RWPE2 (cell line): Measurements from ENCODE around the gene ATP6V1G2.
"Not testable (repeated sequence)": the region's sequence is repeated elsewhere in the genome, so short reads cannot be mapped to it uniquely, and the experiment has no call there.

ENCODE experiments used
- ATAC-seq: fragments of 200-7000 bp; cut with Tn5 transposase; 3 replicates; pipeline ENCODE4 v1.9.1; 2021; ENCODE audit warnings: low read depth
- DNase-seq: peaks from one replicate; pipeline ENCODE4 v3.0.0-alpha.2; 2020; ENCODE audit warnings: low spot score
- H3K27ac ChIP-seq: fragments of 450-650 bp; 2 replicates; pipeline ENCODE4 v1.5.1; 2017; ENCODE audit warnings: mild to moderate bottlenecking; ENCODE audit not compliant: poor library complexity, severe bottlenecking
- H3K27me3 ChIP-seq: fragments of 250-450 bp; sonication (Bioruptor Pico); 2 replicates; pipeline ENCODE4 v1.5.1; 2021; ENCODE audit warnings: mild to moderate bottlenecking, moderate library complexity; ENCODE audit not compliant: insufficient read depth, poor library complexity, severe bottlenecking
- H3K36me3 ChIP-seq: fragments of 250-450 bp; sonication (Bioruptor Pico); 2 replicates; pipeline ENCODE4 v1.5.1; 2020; ENCODE audit warnings: low read depth, mild to moderate bottlenecking, moderate library complexity
- H3K4me1 ChIP-seq: fragments of 250-450 bp; sonication (Bioruptor Pico); 2 replicates; pipeline ENCODE4 v1.5.1; 2021; ENCODE audit warnings: mild to moderate bottlenecking, moderate library complexity; ENCODE audit not compliant: insufficient read depth, poor library complexity, severe bottlenecking
- H3K4me3 ChIP-seq: fragments of 250-450 bp; sonication (Bioruptor Pico); 2 replicates; pipeline ENCODE4 v1.5.1; 2021; ENCODE audit warnings: mild to moderate bottlenecking, moderate library complexity; ENCODE audit not compliant: severe bottlenecking
- H3K9me3 ChIP-seq: fragments of 250-450 bp; sonication (Bioruptor Pico); 2 replicates; pipeline ENCODE4 v1.5.1; 2021; ENCODE audit warnings: mild to moderate bottlenecking, moderate library complexity; ENCODE audit not compliant: severe bottlenecking
- TF ChIP-seq, protein P1 (sequence below): fragments of 450-650 bp; IDR thresholded peaks from one replicate; pipeline ENCODE4 v1.5.1; 2017; ENCODE audit warnings: mild to moderate bottlenecking, moderate library complexity; ENCODE audit not compliant: poor library complexity, severe bottlenecking

The ATP6V1G2 gene

DNA sequence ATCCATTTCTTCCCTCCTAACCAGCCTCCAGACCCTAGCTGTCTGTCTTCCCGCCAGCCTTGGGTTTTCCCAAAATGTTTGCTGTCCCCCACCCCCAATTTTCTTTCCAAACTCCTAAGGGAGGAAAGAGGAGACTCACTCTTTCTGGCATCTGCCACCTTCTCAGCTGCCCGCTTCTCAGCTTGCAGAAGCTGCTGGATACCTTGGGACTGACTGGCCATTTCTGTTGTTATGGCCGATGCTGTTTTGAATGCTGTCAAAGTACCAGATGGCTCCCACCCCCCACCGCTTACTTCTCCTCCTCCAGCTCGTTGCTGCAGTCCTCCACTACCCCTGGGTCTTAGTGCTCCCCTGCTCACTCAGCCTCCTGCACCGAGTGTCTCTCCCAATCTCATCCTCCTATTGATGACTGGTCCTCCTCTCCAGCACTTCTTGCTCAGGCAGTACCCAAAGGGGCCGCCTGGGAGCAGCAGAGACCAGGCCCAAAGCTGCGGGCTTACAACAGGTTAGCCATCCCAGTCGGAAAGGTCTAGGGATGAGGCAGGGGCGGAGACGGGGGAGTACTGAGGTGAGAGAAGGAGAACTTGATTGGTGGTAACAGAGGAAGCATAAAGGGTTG is at the start of gene ATP6V1G2:
Gene ATP6V1G2 (minus strand): TSS at position 270 of the 619 bp plus-strand sequence. CDS start 49 bp downstream, at position 221.
- Histone ChIP-seq H3K27me3 (no peaks in the 10 kb centered on the region), H3K4me1 (peaks cover 7% of the 10 kb centered on the region), H3K36me3 (peaks cover 41% of the 10 kb centered on the region), H3K27ac (peak within 1 kb of the TSS; percentile 58), H3K4me3 (peak within 1 kb of the TSS; percentile 43), H3K9me3 (no peaks in the 10 kb centered on the region)
- ATAC-seq (peak; percentile 78), DNase-seq (peak; percentile 94)
- TF ChIP-seq, protein P1, sequence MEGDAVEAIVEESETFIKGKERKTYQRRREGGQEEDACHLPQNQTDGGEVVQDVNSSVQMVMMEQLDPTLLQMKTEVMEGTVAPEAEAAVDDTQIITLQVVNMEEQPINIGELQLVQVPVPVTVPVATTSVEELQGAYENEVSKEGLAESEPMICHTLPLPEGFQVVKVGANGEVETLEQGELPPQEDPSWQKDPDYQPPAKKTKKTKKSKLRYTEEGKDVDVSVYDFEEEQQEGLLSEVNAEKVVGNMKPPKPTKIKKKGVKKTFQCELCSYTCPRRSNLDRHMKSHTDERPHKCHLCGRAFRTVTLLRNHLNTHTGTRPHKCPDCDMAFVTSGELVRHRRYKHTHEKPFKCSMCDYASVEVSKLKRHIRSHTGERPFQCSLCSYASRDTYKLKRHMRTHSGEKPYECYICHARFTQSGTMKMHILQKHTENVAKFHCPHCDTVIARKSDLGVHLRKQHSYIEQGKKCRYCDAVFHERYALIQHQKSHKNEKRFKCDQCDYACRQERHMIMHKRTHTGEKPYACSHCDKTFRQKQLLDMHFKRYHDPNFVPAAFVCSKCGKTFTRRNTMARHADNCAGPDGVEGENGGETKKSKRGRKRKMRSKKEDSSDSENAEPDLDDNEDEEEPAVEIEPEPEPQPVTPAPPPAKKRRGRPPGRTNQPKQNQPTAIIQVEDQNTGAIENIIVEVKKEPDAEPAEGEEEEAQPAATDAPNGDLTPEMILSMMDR = peak; percentile 99

DNA sequence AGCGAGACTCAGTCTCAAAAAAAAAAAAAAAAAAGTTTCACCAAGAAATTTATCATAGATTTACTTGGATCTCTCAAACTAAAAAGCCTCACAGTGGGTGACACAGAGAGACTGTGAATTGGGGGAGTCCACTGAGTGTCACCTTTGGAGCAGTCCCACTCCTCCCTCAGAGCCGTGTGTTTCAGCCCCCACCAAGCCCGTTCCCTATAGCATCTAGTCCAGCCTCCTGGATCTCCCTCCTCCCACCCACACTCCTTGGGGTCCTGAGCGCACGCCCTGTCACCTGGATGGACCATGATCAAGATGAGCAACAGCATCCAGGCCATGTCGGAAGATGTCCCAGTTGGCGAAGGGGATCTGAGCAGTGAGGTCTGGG is 46.0 kb upstream of the ATP6V1G2 start:
- no peak for DNase-seq
- Histone ChIP-seq H3K27me3 (no peaks in the 10 kb centered on the region), H3K4me3 (no peak overlapping the region), H3K36me3 (no peaks in the 10 kb centered on the region), H3K4me1 (no peaks in the 10 kb centered on the region), H3K27ac (no peak overlapping the region), H3K9me3 (no peaks in the 10 kb centered on the region)
- TF ChIP-seq, protein P1 = no peak
- no peak for ATAC-seq

DNA sequence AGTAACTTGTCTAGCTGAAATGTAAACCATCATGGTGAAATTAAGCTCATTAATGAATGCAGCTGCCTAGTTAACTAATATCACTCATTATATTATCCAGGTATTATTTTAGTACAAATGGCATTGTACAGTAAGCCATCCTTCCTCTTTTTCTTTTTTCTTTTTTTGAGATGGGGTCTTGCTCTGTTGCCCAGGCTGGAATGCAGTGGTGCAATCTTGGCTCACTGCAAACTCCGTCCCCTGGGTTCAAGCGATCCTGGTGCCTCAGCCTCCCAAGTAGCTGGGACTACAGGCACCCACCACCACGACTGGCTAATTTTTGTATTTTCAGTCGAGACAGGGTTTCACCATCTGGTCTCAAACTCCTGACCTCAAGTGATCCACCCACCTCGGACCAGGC is 44.3 kb upstream of the ATP6V1G2 start:
- H3K4me1 ChIP-seq, H3K36me3 ChIP-seq, H3K27ac ChIP-seq, H3K4me3 ChIP-seq, DNase-seq, H3K9me3 ChIP-seq, ATAC-seq, H3K27me3 ChIP-seq: not testable (repeated sequence)

DNA sequence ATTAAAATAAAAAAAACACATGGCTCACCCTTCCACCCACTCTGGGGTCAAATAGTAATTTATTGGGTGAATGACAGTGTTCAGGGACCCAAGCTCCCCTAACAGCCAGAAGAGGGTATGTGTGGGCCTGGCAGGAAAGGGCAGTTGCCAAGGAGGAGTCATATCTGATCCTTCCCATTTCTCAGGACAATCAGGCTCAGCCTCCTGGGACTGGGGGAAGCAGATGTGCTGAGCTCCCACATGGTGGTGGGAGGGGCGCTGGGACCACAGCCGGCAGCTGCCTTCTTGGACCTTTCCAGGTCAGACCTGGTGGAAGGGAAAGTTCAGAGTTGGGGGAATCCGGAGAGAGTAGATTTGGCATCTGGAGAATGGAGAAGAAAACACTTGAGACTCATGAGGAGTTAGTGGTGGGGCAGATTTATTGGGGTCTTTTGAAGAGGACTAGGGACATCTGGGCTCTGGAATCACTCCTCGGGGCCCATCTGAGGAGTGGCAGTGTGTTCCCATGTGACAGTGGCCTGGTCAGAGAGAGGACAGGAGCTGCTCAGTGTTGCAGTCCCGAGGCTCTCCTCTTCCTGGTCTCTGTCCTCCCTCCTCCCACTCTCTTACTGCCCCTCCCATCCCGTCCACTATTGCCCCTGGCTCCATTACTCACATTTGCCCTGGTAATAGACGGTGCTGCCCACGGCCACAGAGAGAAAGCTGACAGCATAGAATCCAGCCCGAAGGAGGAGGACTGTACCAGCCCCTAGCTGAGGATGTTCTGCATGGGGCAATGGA is 42.7 kb upstream of the ATP6V1G2 start:
- H3K4me3 ChIP-seq = no peak overlapping the region
- H3K9me3 ChIP-seq = no peaks in the 10 kb centered on the region
- H3K36me3 ChIP-seq = no peaks in the 10 kb centered on the region
- no peak overlapping the region for H3K27ac ChIP-seq
- ATAC-seq (0 out of 3 replicates have a peak, but pooled peaks have one; percentile 9), DNase-seq (no peak)
- H3K4me1 ChIP-seq = no peaks in the 10 kb centered on the region
- TF ChIP-seq, protein P1 = no peak
- no peaks in the 10 kb centered on the region for H3K27me3 ChIP-seq

DNA sequence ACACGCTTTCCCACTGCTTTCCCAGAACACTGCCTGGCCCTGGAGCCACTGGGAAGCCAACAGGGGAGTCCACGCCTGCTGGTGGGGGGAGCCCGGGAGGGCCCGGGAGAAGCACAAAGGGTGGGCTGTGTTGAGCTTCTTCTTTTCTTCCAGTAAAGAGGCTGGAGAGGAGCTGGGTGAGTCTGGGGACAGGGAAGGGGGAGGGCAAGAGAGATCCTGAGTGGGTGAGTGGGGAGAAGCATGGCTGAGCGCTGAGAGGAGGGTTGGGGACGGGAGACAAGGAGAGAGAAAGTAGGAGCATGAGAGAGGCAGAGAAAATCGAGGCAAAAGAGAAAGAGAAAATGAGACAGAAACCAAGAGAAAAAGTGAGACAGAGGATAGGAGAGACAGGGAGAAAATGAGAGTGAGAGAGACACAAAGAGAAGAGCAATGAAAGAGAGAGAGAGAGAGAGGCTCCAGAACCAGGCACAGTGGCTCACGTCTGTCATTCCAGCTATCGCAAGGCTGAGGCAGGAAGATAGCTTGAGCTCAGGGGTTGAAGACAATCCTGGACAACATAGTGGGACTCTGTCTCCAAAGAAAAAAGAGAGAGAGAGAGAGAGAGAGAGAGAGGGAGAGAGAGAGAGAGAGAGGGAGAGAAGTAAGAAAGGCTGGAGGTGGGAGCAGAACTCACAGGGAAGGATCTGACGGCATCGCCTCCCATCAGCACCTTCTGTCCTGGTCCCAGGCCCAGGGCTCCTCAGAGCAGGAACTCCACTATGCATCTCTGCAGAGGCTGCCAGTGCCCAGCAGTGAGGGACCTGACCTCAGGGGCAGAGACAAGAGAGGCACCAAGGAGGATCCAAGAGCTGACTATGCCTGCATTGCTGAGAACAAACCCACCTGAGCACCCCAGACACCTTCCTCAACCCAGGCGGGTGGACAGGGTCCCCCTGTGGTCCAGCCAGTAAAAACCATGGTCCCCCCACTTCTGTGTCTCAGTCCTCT is 41.7 kb upstream of the ATP6V1G2 start:
- Histone ChIP-seq H3K9me3 (no peaks in the 10 kb centered on the region), H3K27me3 (no peaks in the 10 kb centered on the region), H3K27ac (no peak overlapping the region), H3K4me1 (no peaks in the 10 kb centered on the region), H3K4me3 (no peak overlapping the region), H3K36me3 (no peaks in the 10 kb centered on the region)
- TF ChIP-seq, protein P1 = no peak
- no peak for ATAC-seq
- DNase-seq = no peak
